Gastrocnemius medialis (tissue), 4 donors: Measurements from ENCODE around the gene IFITM10. TPM values are rescaled to one million over a fixed set of nuclear protein-coding genes. Genes with fewer than 3 reads are reported as not detected.
A peak's percentile ranks its signal among the peaks of the same experiment; 100 is the strongest.

Experiments used
- ATAC-seq, 2 donors: fragments of 150-250 bp; one replicate each; pipeline ENCODE4 v1.9.1; 2016
- DNase-seq, 2 donors: peaks; one replicate each; pipeline ENCODE4 v3.0.0-alpha.2; 2019
- H3K27ac ChIP-seq, 4 donors: fragments of 200-600 bp; sonication (generic); 1 replicate in 1 of 4; 2 replicates in 3 of 4; pipeline ENCODE4 v1.5.1; 2016 to 2018; ENCODE audit warnings: mild to moderate bottlenecking in 2 of 4, moderate library complexity in 1 of 4
- H3K27me3 ChIP-seq, 3 donors: fragments of 200-600 bp; sonication (generic) in 2 of 3; 1 replicate in 1 of 3; 2 replicates in 2 of 3; pipeline versions ENCODE4 v1.5.1 to v1.6.0; 2016 to 2019; ENCODE audit warnings: mild to moderate bottlenecking in 1 of 3, moderate library complexity in 1 of 3
- H3K36me3 ChIP-seq, 2 donors: fragments of 200-600 bp; sonication (generic) in 1 of 2; one replicate each; pipeline ENCODE4 v1.5.1; 2017 to 2018
- H3K4me1 ChIP-seq, 2 donors: fragments of 200-600 bp; sonication (generic) in 1 of 2; one replicate each; pipeline ENCODE4 v1.5.1; 2016 to 2017; ENCODE audit warnings: mild to moderate bottlenecking in 2 of 2
- H3K4me3 ChIP-seq, 4 donors: fragments of 200-600 bp; sonication (generic) in 3 of 4; 1 replicate in 1 of 4; 2 replicates in 3 of 4; pipeline ENCODE4 v1.5.1; 2016 to 2019; ENCODE audit warnings: mild to moderate bottlenecking in 2 of 4
- H3K9me3 ChIP-seq, 3 donors: fragments of 200-600 bp; sonication (generic) in 2 of 3; 1 replicate in 1 of 3; 2 replicates in 2 of 3; pipeline ENCODE4 v1.5.1; 2016 to 2019
- CTCF ChIP-seq, 5 experiments: fragments of 450-650 bp in 3 of 5; fragments of 200-600 bp in 2 of 5; sonication (generic) in 2 of 5; IDR thresholded peaks in 4 of 5; conservative IDR thresholded peaks in 1 of 5; 1 replicate in 4 of 5; 2 replicates in 1 of 5; pipeline ENCODE4 v1.5.1; 2016 to 2019; ENCODE audit warnings: antibody characterized with exemption in 5 of 5, mild to moderate bottlenecking in 3 of 5, moderate library complexity in 3 of 5
- POLR2A ChIP-seq, 2 donors: fragments of 450-650 bp; IDR thresholded peaks; one replicate each; pipeline ENCODE4 v1.6.1; 2017; ENCODE audit warnings: antibody characterized with exemption in 2 of 2, mild to moderate bottlenecking in 2 of 2, moderate library complexity in 2 of 2
- in situ Hi-C, 4 donors: fragments of 200-750 bp; cut with MboI; loops; one replicate each; pipeline versions ENCODE4 v1.15.0 to v1.8.0; 2017; ENCODE audit warnings: low sequenced_read_pairs in 4 of 4
- intact Hi-C: fragments of 100-400 bp; cut with DNase I; formaldehyde crosslinking; loops from one replicate; pipeline ENCODE4 v1.15.1; 2023; ENCODE audit warnings: low total_unique reads
- total RNA-seq, 4 donors: library from RNA; depleted of rRNA; stranded (reverse); fragments of >200 nt; gene quantifications; one replicate each; pipeline versions ENCODE4 v1.1.0 to v1.2.3, GENCODE V29; 2016

The IFITM10 gene
- total RNA-seq, 4 donors from 2014 or later, result 1.1 to 7.2 (median 4.9) TPM

GRCh38 chr11:1763336-1763795 is 13.0 kb upstream of the IFITM10 start:
- Histone ChIP-seq H3K27ac (peak overlapping the region; percentile 98 to 100 (median 100)), H3K36me3 (peaks cover 0 to 12% of the 10 kb centered on the region in 2 donors), H3K4me3 (peak overlapping the region; percentile 79 to 99 (median 94)), H3K4me1 (peaks cover 39 to 44% of the 10 kb centered on the region in 2 donors), H3K9me3 (no peaks in the 10 kb centered on the region), H3K27me3 (no peaks in the 10 kb centered on the region)
- in situ Hi-C loops, result no loop called here
- intact Hi-C loops, result loop anchor here (1.0 to 10.0 kb wide), 3 partner anchors 15 to 621 kb away; no protein-coding TSS in a partner anchor
- DNase-seq (peak in 1 of 2 donors; percentile 41), ATAC-seq (peak; percentile 5 to 6)
- TF ChIP-seq CTCF (IDR thresholded peaks at IDR 0.05 in 4 of 5, conservative IDR thresholded peaks at IDR 0.05 in 1 of 5) (no peak), POLR2A (IDR thresholded peaks at IDR 0.05) (no peak)

GRCh38 chr11:1762537-1763302 is 12.3 kb upstream of the IFITM10 start:
- H3K4me3 ChIP-seq, result peak overlapping the region; percentile 79 to 99 (median 94)
- in situ Hi-C loops, result no loop called here
- TF ChIP-seq CTCF (IDR thresholded peaks at IDR 0.05 in 4 of 5, conservative IDR thresholded peaks at IDR 0.05 in 1 of 5) (no peak), POLR2A (IDR thresholded peaks at IDR 0.05) (peak; percentile 90 to 94)
- H3K9me3 ChIP-seq, result no peaks in the 10 kb centered on the region
- ATAC-seq (peak; percentile 59 to 74), DNase-seq (peak; percentile 90 to 94)
- peak overlapping the region; percentile 98 to 100 (median 100) for H3K27ac ChIP-seq
- no peaks in the 10 kb centered on the region for H3K27me3 ChIP-seq
- H3K4me1 ChIP-seq, result peaks cover 46 to 49% of the 10 kb centered on the region in 2 donors
- peaks cover 0 to 19% of the 10 kb centered on the region in 2 donors for H3K36me3 ChIP-seq
- intact Hi-C loops, result loop anchor here (1.0 to 10.0 kb wide), 3 partner anchors 14 to 622 kb away; no protein-coding TSS in a partner anchor

GRCh38 chr11:1761857-1762536 is 11.6 kb upstream of the IFITM10 start:
- Histone ChIP-seq H3K9me3 (no peaks in the 10 kb centered on the region), H3K27ac (peak overlapping the region; percentile 98 to 100 (median 100)), H3K4me1 (peaks cover 53 to 56% of the 10 kb centered on the region in 2 donors), H3K36me3 (peaks cover 0 to 26% of the 10 kb centered on the region in 2 donors), H3K4me3 (peak overlapping the region; percentile 79 to 99 (median 94)), H3K27me3 (no peaks in the 10 kb centered on the region)
- in situ Hi-C loops, result no loop called here
- no peak for TF ChIP-seq POLR2A (IDR thresholded peaks at IDR 0.05)
- ATAC-seq, result no peak
- DNase-seq, result peak in 1 of 2 donors; percentile 42
- intact Hi-C loops, result loop anchor here (2.0 to 10.0 kb wide), 2 partner anchors 13 to 623 kb away; no protein-coding TSS in a partner anchor

- DNase-seq, result peak in 1 of 2 donors; percentile 33
- H3K36me3 ChIP-seq, result peaks cover 0 to 33% of the 10 kb centered on the region in 2 donors
Measured at GRCh38 chr11:1761110-1761856, 10.9 kb upstream of the IFITM10 start.

More at GRCh38 chr11:1761110-1761856, 10.9 kb upstream of the IFITM10 start:
- ATAC-seq, result no peak
- Histone ChIP-seq H3K27me3 (no peaks in the 10 kb centered on the region), H3K4me1 (peaks cover 60 to 63% of the 10 kb centered on the region in 2 donors), H3K9me3 (no peaks in the 10 kb centered on the region), H3K4me3 (peak overlapping the region; percentile 79 to 99 (median 94)), H3K27ac (peak overlapping the region; percentile 98 to 100 (median 100))
- no peak for TF ChIP-seq CTCF (IDR thresholded peaks at IDR 0.05 in 4 of 5, conservative IDR thresholded peaks at IDR 0.05 in 1 of 5)
- TF ChIP-seq POLR2A (IDR thresholded peaks at IDR 0.05), result no peak
- in situ Hi-C loops (no loop called here), intact Hi-C loops (loop anchor here (10.0 kb wide), 1 partner anchor 624 kb away; no protein-coding TSS in a partner anchor)
